GM18873 (cell line): ENCODE results near the gene RPL4.
"Not testable (repeated sequence)": the region's sequence is repeated elsewhere in the genome, so short reads cannot be mapped to it uniquely, and the experiment has no call there.

Experiments
- ATAC-seq: cut with Tn5 transposase; IDR thresholded peaks from one replicate; pipeline ENCODE4 v1.9.1; 2021; ENCODE audit warnings: mild to moderate bottlenecking, moderate library complexity, moderate number of reproducible peaks; ENCODE audit not compliant: unreplicated experiment, low FRiP score

RPL4 gene

GRCh38 chr15:66504563-66505429 lies at the start of gene RPL4, which contains the start of gene ZWILCH:
RPL4 (minus strand) TSS chr15:66504855; CDS start chr15:66504790, 65 bp downstream.
ZWILCH (plus strand) TSS chr15:66505326; CDS start chr15:66505339, 13 bp downstream.
- ATAC-seq: peak; percentile 57

- no peak for ATAC-seq
Observed at GRCh38 chr15:66545255-66545654, 40.6 kb upstream of the RPL4 start.

GRCh38 chr15:66542896-66543295 lies 38.2 kb upstream of the RPL4 start:
- ATAC-seq: no peak

GRCh38 chr15:66535056-66535455 lies 30.4 kb upstream of the RPL4 start:
- ATAC-seq: no peak

GRCh38 chr15:66524838-66525237 lies 20.2 kb upstream of the RPL4 start:
- no peak for ATAC-seq

GRCh38 chr15:66523926-66524325 lies 19.3 kb upstream of the RPL4 start:
- ATAC-seq: no peak

GRCh38 chr15:66515901-66516322 lies 11.3 kb upstream of the RPL4 start:
- ATAC-seq: no peak

- no peak for ATAC-seq
Observed at GRCh38 chr15:66514586-66514985, 9.9 kb upstream of the RPL4 start.

- no peak for ATAC-seq
Observed at GRCh38 chr15:66508293-66508883, 3.7 kb upstream of the RPL4 start.

GRCh38 chr15:66505818-66506217 lies 1.2 kb upstream of the RPL4 start:
- no peak for ATAC-seq

- ATAC-seq: no peak
Observed at GRCh38 chr15:66505430-66505811, 766 bp upstream of the RPL4 start.

GRCh38 chr15:66503780-66504562 lies 684 bp downstream of the RPL4 start:
- ATAC-seq: no peak

- ATAC-seq: not testable (repeated sequence)
Observed at GRCh38 chr15:66503041-66503648, 1.5 kb downstream of the RPL4 start.

- ATAC-seq: no peak
Observed at GRCh38 chr15:66502491-66502890, 2.2 kb downstream of the RPL4 start.

GRCh38 chr15:66500346-66500745 lies 4.3 kb downstream of the RPL4 start:
- not testable (repeated sequence) for ATAC-seq

- ATAC-seq: no peak
Observed at GRCh38 chr15:66498501-66499386, 5.9 kb downstream of the RPL4 start.

GRCh38 chr15:66497502-66498455 lies 6.9 kb downstream of the RPL4 start, which contains the start of gene SNAPC5:
SNAPC5 (minus strand) TSS chr15:66497762; CDS start chr15:66497731, 31 bp downstream.
- peak; percentile 80 for ATAC-seq

GRCh38 chr15:66496951-66497501 lies 7.6 kb downstream of the RPL4 start:
- ATAC-seq: no peak
